GM10847 (cell line): ENCODE measurements around the gene SH3BGR.

Experiments used
- POLR2A ChIP-seq: IDR thresholded peaks from 2 replicates; pipeline ENCODE4 v1.6.1; 2011; ENCODE audit not compliant: insufficient read length; ENCODE audit errors: extremely low read depth

The SH3BGR gene

DNA sequence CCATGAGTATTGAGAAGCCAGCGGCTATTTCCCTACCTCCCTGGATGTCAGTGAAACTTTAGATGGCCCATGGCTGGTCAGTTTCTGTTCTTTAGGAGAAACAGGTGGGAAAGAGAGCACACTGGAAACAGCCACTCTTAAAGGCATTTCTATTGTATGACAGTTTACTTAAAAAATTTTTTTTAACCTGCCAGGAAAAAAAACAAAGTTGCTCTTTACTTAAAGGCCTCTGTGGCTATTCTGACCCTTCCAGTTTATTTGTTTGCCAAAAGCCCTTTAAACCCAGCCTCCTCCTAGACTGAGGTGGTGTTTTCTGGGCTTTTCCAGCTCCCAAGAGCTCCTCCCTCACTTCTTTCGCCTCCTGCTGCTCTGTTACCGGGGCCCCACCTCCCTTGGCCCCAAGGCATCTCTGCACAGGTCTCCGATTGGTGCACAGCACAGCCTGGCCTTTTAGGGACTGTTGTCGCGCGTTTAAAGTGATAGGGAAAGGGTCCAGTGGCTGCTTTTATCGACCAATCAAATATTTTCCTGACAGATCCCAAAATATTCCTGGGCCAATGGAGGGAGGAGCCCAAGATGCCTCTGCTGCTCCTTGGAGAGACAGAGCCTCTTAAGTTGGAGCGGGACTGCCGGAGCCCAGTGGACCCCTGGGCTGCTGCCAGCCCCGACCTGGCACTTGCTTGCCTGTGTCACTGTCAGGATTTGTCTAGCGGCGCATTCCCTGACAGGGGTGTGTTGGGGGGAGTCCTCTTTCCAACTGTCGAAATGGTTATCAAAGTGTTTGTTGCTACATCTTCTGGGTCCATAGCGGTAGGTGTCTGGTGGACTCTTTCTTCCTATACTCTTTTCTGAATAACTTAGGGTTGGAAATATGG lies at the start of gene SH3BGR:
Gene SH3BGR (plus strand): TSS at position 639 of the 875 bp plus-strand sequence. CDS start 127 bp downstream, at position 766.
- no peak for TF ChIP-seq POLR2A

DNA sequence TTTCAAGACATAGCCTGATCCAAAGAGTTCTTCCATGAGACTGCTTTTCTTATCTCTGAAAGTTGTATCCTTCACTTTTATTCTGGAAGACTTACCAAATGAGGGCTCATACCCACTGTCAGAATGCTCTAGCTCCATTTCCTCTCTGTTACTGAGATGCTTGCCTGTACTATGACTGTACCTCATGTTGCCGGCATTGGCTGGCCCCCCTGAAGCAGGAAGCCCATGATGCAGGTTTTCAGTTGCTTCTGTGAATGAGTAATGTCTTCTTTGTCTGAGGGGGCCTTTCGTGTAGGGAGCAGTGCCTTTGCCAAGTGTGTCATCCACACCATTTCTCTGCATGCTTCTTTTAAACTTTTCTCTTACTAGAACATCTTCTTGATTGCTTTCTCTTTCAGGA lies 45.7 kb upstream of the SH3BGR start:
- TF ChIP-seq POLR2A = no peak

DNA sequence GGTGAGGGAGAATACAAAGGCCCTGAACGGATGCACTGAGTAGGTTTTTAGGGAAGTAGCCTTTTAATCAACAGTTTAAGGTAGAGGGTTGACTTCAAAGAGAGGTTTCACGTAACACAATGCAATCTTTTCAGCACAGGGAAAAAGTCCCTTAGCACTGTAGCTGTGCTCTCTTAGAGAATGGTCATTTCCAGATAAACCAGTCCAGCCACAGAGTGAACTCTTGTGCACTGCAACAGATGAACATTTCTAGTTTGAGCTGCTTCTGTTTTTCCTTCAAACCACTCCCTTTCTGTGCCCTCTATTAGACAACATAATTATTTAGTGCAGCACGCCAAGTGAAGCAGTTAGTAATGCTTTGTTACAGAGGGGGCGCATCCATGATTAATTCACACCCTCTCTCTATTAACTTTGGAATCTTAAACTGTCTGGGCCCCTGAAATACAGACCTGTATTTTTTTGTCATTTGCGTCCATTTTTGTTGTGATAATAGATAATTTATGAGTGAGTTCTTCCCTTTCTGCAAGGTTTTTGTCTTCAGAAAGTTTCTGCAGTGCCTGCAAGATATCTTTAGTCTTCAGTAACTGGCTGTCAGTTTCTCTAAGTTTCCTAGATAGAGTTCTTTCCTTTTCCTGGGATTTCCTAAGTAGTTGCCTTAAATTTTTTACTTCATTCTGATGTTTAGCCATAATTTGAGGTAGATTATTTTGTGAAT lies 29.1 kb upstream of the SH3BGR start:
- no peak for TF ChIP-seq POLR2A

DNA sequence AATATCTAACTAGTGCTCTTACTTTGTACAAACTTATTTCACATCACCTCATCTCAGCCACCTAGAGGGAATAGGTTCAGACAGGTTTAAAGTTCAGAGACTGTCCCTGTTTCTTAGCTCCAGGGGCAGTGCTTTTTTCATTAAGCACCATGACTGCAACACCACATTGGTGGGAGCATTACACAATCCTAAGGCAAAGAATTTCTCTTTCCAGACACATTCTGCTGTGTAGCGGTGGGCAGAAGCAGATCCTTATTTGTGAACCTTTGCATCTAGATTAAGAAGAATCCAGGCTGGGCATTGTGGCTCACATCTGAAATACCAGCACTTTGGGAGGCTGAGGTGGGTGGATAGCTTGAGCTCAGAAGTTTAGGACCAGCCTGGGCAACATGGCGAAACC lies 22.3 kb upstream of the SH3BGR start:
- TF ChIP-seq POLR2A = no peak

DNA sequence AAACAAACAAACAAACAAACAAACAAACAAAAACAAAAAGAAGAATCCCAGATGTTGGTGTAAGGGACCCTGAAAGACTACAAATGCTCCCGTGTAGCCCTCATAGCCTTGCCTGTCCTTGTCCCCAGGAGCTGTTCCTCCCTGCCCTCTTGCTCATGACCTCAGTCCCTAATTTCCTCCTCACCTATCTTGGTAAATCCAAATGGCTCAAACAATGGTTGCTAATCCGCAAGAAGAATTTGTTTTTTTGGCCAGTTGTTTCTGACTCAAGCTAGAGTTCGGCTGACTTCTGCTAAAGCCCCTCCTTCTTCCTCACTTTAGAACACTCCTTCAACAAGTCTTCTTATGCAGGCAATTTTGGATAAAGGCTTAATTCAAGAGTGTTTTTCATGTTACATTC lies 21.8 kb upstream of the SH3BGR start:
- TF ChIP-seq POLR2A = no peak

DNA sequence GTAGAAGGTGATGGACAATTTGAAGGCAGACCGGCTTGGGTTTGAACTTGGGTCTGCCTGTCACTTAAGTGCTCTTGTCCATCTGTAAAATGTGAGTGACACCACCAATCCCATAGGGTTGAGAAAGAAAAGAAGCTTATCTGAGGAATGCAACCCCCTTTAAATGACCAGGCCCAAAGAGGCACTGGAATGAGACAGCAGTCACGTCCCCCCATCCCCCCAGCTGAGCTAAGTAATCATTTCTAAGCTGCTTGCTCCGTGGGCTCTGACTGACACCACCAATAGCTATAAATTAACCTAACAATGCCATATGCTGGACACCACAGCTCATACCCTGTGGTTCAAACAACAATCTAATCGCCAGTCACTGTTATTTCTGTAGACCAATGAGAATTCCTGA lies 21.3 kb upstream of the SH3BGR start:
- no peak for TF ChIP-seq POLR2A

DNA sequence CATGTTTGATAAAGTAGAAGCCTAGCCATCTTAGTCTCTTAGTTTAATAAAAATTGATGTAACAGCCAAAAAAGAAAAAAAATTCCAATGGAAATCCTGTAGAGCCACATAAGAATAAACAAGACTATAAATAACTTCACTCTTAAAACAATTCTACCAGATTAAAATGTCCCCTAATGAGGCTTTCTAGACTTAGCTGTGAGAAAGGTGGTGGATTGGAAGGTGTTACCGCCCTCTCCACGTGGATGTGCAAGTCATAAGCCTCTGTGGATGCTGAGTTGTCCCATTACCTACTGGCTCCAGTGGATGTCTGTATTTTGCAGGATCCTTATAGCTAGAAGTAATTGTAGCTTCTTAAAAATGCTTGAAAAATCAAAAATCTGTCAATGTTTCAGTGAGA lies 20.8 kb upstream of the SH3BGR start:
- no peak for TF ChIP-seq POLR2A

DNA sequence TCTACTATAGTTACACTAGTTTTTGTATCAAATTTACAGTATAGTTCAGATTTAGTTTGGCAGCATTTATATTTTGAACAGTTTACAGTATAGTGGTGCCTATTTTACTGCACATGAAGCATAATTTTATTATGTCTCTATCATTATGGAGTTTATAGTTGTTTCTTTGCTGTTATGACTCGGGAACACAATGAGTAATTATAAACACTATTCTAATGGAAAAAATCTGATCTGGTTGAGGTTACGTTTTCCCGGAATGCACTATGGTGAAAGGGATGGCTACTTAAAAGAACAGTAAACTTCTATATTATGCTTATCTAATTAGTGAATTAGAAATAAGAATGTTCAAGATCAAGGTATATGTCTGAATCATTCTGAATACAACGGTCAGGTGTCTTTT lies 16.8 kb upstream of the SH3BGR start:
- TF ChIP-seq POLR2A = no peak

DNA sequence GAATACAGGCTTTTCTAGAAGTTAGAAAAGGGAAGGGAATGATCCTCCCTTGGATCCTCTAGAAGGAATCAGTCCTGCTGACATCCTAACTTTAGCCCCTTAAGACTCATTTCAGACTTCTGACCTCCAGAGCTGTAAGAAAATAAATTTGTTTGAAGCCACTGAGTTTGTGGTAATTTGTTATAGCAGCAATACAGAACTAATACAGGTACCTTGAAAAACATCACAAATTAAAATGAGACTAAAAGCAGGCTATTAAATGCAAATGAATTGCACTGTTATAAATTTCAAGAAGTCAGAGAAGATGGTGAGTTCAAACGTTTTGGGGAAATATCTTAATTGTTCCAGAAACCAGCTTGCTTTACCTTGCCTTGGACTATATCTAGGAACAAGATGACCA lies 12.5 kb upstream of the SH3BGR start:
- TF ChIP-seq POLR2A = no peak

DNA sequence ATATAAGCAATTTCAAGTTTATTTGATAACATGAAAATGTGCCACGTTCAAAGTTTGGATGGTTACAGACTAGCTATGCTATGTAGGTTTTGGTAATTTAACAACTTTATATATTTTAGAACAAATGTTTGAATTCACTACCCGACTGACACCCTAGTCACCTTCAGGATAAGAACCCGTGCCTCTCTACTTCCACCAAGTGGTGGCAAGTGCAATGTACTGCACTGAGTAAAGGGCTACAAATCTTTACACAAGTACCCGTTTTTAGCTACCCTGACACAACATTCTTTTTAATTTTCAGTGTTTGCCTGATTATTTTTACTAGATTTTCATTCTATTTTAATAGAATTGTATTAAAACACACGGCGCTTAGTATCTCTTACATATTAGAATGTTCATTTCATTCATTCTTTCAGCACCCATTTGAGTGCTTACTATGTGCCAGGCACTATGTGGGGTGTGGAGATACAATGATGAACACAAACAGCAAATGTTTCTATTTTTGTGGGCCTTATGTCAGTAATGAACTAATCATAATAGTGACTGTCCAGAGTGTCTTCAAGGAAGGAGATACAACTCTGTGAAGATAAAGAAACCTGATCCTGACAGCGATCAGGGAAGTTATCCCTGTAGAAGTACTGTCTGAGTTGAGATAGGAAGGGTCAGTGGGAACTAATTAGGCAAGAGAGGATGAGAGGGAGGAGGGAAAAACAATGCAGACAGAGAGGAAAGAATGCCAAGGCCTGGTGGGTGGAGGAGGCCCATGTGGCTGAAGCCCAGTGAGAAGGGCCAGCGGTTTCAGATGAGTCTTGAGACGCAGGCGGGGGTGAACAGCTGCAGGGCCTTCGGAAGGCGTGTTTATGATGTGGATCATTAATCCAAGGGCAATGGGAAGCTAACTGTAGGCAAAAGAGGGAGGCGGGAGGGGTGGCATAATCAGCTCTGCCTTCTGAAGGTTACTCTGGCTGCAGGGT lies 10.0 kb upstream of the SH3BGR start:
- no peak for TF ChIP-seq POLR2A

DNA sequence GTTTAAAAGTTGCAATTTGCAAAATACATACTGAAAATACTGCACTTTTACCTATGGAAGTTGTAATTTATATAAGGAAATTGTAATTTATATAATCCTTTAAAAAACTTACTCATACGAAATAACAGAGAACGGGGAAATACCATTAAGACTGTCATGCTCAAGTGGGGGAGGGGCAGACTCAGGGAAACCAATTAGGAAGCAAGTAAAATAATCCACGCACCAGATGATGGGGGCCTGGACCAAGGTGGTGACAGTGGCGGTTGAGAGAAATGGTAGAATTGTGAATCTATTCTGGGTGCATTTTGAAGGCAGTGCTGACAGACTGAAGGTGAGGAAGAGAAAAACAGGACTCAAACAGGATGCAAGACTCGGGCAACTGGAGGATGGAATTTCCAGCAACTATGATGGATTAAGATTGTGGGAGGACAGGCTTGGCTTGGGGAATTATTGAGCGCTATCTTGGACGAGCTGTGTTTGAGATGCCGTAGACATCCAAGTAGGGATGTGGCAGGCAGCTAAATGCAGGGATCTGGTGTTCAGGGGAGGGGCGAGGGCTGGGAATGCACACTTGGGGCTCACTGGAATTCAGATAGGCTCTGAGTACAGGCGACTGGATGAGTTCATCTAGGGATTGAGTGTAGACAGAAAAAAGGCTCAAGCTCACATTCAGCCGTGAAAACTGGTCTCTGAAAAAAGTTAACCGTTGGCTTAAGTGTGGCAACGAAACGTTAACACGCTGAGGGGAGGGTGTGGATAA lies 7.2 kb upstream of the SH3BGR start:
- TF ChIP-seq POLR2A = no peak

DNA sequence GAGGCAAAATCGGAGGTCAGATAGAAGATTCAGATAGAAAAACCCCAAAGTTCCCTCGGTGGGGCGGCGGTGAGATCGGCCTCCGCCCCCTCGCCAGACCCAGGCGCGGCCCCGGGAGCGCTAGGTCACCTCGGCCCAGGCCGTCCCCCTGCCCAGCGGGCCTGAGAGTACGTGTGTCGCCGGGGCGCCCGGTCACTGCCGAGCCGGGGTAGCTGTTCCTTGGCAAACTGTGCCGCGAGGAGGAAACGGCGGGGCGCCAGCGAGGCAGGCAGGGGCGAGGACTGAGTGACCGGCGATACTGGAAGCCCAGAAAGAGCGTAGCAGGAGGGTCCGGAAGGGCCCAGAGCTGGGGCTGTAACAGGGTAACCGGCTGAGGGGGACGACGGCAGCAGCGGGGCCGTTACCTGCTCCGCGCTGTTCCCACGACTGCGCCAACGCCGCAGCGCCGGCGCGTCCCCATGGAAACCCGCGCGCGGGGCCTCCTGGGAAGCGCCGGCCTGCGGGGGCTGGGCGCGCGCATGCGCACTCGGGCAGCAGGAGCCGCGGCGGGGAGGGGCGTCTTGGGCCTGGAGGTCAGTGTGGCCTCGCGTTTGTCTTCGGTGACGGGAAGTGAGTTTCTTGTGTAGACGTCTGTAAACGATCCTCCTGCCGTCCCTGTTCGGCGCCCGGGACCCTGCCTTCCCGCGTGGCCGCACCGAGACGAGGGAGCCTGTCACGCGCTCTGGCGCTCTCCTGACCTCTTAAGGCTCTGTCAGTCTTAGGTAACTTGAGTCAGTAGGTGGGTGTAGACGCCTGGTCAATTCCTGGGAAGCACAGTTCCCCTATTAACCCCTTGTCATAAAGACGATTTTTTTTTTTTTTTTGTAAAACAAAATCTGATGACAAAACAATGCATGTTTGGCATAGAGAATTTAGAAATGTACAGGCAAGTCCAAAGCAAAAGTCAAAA lies 6.2 kb upstream of the SH3BGR start, which contains the start of gene LCA5L:
Gene LCA5L (minus strand): TSS at position 458 of the 949 bp plus-strand sequence. CDS start 17,285 bp downstream, outside the sequence.
- peak; percentile 64 for TF ChIP-seq POLR2A

DNA sequence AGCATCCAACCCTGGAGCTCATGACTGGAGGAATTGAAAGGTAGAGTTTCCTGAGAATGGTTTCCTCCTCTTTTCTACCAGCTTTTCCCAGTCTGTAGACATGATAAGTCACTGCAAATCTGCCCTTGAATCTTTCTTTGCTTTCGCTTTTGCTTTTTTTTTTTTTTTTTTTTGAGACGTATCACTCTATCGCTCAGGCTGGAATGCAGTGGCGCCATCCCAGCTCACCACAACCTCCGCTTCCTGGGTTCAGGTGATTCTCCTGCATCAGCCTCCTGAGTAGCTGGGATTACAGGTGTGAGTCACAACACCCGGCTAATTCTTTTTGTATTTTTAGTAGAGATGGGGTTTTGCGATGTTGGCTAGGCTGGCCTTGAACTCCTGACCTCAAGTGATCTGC lies 4.5 kb upstream of the SH3BGR start:
- no peak for TF ChIP-seq POLR2A
